ENCODE data around the gene HES2. TPM values are rescaled to one million over a fixed set of nuclear protein-coding genes. Genes with fewer than 3 reads are reported as not detected.

HES2 gene
- total RNA-seq, 1 experiment from 2014 or later, result 1.2 TPM

GRCh38 chr1:6414443-6414844, 5.3 kb downstream of the HES2 start:
- no peaks in the 10 kb centered on the region for H4K20me1 ChIP-seq (ENCODE audit: control insufficient read depth, insufficient read depth, insufficient read length)
- Mint-ChIP-seq H3K36me3 (ENCODE audit: insufficient read depth in 1 of 3, low read depth in 3 of 3) (no peaks in the 10 kb centered on the region), H3K9me3 (no peaks in the 10 kb centered on the region; a peak in 2 of 5 replicates), H3K27me3 (ENCODE audit: low read depth) (peaks cover 93% of the 10 kb centered on the region), H3K27ac (peak overlapping the region in 2 of 3 experiments; percentile 38 to 98; a peak in 3 of 7 replicates), H3K4me3 (peak overlapping the region in 1 of 2 experiments; percentile 44; a peak in 2 of 5 replicates), H3K4me1 (peaks cover 18 to 22% of the 10 kb centered on the region in 2 experiments)
- no peak overlapping the region for H3K9ac ChIP-seq (ENCODE audit: extremely low read depth, insufficient read length, low read length)
- H3T11ph ChIP-seq (ENCODE audit: low read length), result no peak overlapping the region
- no peak overlapping the region for H3K23ac ChIP-seq (ENCODE audit: insufficient read length, low read depth, low read length)
- H4K91ac ChIP-seq (ENCODE audit: insufficient read length, low read depth, low read length), result no peak overlapping the region
- peak; percentile 81 for TF ChIP-seq CTCF (conservative IDR thresholded peaks at IDR 0.05)
- DNase-seq, result peak; percentile 88
- H3K4me1 ChIP-seq (ENCODE audit: insufficient read depth, low read length), result peaks cover 3% of the 10 kb centered on the region; the same call in 1 of the 2 replicates
- H2BK15ac ChIP-seq (ENCODE audit: low read depth, low read length), result no peak overlapping the region
- no peaks in the 10 kb centered on the region for H3K23me2 ChIP-seq (ENCODE audit: insufficient read length, low read depth, low read length, poor library complexity, severe bottlenecking)
- no peak overlapping the region for H2BK20ac ChIP-seq (ENCODE audit: low read depth, low read length, poor library complexity, severe bottlenecking)
- H2AK5ac ChIP-seq (ENCODE audit: insufficient read length, low read length), result no peak overlapping the region
- peaks cover 38% of the 10 kb centered on the region for H3K27me3 ChIP-seq (ENCODE audit: insufficient read depth, low read length)
- H4K5ac ChIP-seq (ENCODE audit: insufficient read length, low read depth, low read length), result no peak overlapping the region
- H3K56ac ChIP-seq (ENCODE audit: insufficient read length, low read depth, low read length), result no peak overlapping the region
- no peak overlapping the region for H2BK5ac ChIP-seq (ENCODE audit: insufficient read length, low read length)
- H3K27ac ChIP-seq (ENCODE audit: insufficient read length, low read depth, low read length), result no peak overlapping the region
- no CpG with 5 or more reads among the region's 15 CpGs for WGBS (ENCODE audit: extremely low coverage, insufficient read length, low lambda C conversion rate)
- H3K79me2 ChIP-seq (ENCODE audit: insufficient read depth, low read length), result no peaks in the 10 kb centered on the region
- no peak overlapping the region for H4K8ac ChIP-seq (replicated peaks; ENCODE audit: insufficient read length, low read depth, low read length)
- peak overlapping the region; percentile 25 for H3K4me2 ChIP-seq (ENCODE audit: insufficient read depth, insufficient read length, low read length)
- no peak overlapping the region for H2BK12ac ChIP-seq (ENCODE audit: insufficient read length, low read depth, low read length)
- no peak overlapping the region for H3K4ac ChIP-seq (ENCODE audit: low read depth, low read length)
- H2AFZ ChIP-seq (ENCODE audit: low read length), result no peak overlapping the region
- H3K14ac ChIP-seq (ENCODE audit: insufficient read depth, low read length), result peak overlapping the region; percentile 91
- peak overlapping the region; percentile 96 for H3K18ac ChIP-seq (ENCODE audit: insufficient read length, low read depth, low read length)
- H3K79me1 ChIP-seq (ENCODE audit: insufficient read depth, low read depth, low read length, poor library complexity, severe bottlenecking), result no peaks in the 10 kb centered on the region
- H2BK120ac ChIP-seq (ENCODE audit: low read depth, low read length, poor library complexity, severe bottlenecking), result peak overlapping the region; percentile 16
- H3K9me3 ChIP-seq (ENCODE audit: control insufficient read depth, low read depth, low read length), result no peaks in the 10 kb centered on the region
